SIG-M5 treated with dmso at 0.1 percent for 504 hours (cell line): ENCODE data around the gene CORO1C.
"Not testable (repeated sequence)": the region's sequence is repeated elsewhere in the genome, so short reads cannot be mapped to it uniquely, and the experiment has no call there.

ENCODE experiments used
- DNase-seq: peaks from one replicate; lab custom pipeline; 2025; ENCODE audit not compliant: unreplicated experiment; lab: John Stamatoyannopoulos, UW

Gene CORO1C

GRCh38 chr12:108679106-108679681, 52.1 kb downstream of the CORO1C start:
- DNase-seq = no peak

- no peak for DNase-seq
These were observed 53.1 kb downstream of the CORO1C start for GRCh38 chr12:108678104-108678730.

GRCh38 chr12:108677381-108677780, 53.9 kb downstream of the CORO1C start:
- no peak for DNase-seq

GRCh38 chr12:108676707-108677106, 54.6 kb downstream of the CORO1C start:
- DNase-seq = no peak

GRCh38 chr12:108675792-108676191, 55.5 kb downstream of the CORO1C start:
- DNase-seq = no peak

GRCh38 chr12:108672054-108672453, 59.3 kb downstream of the CORO1C start:
- no peak for DNase-seq

GRCh38 chr12:108671110-108671509, 60.2 kb downstream of the CORO1C start:
- DNase-seq = no peak

GRCh38 chr12:108670066-108670631, 61.2 kb downstream of the CORO1C start:
- DNase-seq = no peak

GRCh38 chr12:108668542-108668941, 62.8 kb downstream of the CORO1C start:
- no peak for DNase-seq

- no peak for DNase-seq
These were observed 63.3 kb downstream of the CORO1C start for GRCh38 chr12:108668063-108668462.

GRCh38 chr12:108667349-108667748, 64.0 kb downstream of the CORO1C start:
- DNase-seq = peak; percentile 42

- DNase-seq = no peak
These were observed 64.9 kb downstream of the CORO1C start for GRCh38 chr12:108666401-108666881.

- no peak for DNase-seq
These were observed 65.6 kb downstream of the CORO1C start for GRCh38 chr12:108665608-108666202.

GRCh38 chr12:108664338-108665258, 66.7 kb downstream of the CORO1C start:
- DNase-seq = peak; percentile 96

GRCh38 chr12:108663324-108664015, 67.8 kb downstream of the CORO1C start:
- DNase-seq = no peak

GRCh38 chr12:108658115-108658514, 73.2 kb downstream of the CORO1C start:
- not testable (repeated sequence) for DNase-seq

- DNase-seq = no peak
These were observed 74.1 kb downstream of the CORO1C start for GRCh38 chr12:108657130-108657745.

GRCh38 chr12:108656247-108656646, 75.1 kb downstream of the CORO1C start:
- DNase-seq = not testable (repeated sequence)

GRCh38 chr12:108655812-108656175, 75.5 kb downstream of the CORO1C start:
- DNase-seq = not testable (repeated sequence)

- DNase-seq = not testable (repeated sequence)
These were observed 76.7 kb downstream of the CORO1C start for GRCh38 chr12:108654622-108655021.
